Uterus (tissue), 4 donors: ENCODE data around the gene TRPM4. TPM values are rescaled to one million over a fixed set of nuclear protein-coding genes. Genes with fewer than 3 reads are reported as not detected.

Source experiments
- DNase-seq, 2 donors: peaks; one replicate each; pipeline ENCODE4 v3.0.0-alpha.2; 2019 to 2020
- H3K27ac ChIP-seq, 2 donors: fragments of 200-600 bp; sonication (generic); 1 replicate in 1 of 2; 2 replicates in 1 of 2; pipeline ENCODE4 v1.5.1; 2016 to 2018
- H3K27me3 ChIP-seq, 2 donors: fragments of 200-600 bp; sonication (generic); one replicate each; pipeline ENCODE4 v1.5.1; 2018 to 2019; ENCODE audit warnings: control low read depth in 1 of 2
- H3K36me3 ChIP-seq, 2 donors: fragments of 200-600 bp; sonication (generic); one replicate each; pipeline ENCODE4 v1.5.1; 2019; ENCODE audit warnings: control low read depth in 1 of 2
- H3K4me1 ChIP-seq, 2 donors: fragments of 200-600 bp; sonication (generic); one replicate each; pipeline ENCODE4 v1.5.1; 2018 to 2019; ENCODE audit warnings: control low read depth in 1 of 2
- H3K4me3 ChIP-seq, 2 donors: fragments of 200-600 bp; sonication (generic); 1 replicate in 1 of 2; 2 replicates in 1 of 2; pipeline ENCODE4 v1.5.1; 2018 to 2019; ENCODE audit warnings: mild to moderate bottlenecking in 1 of 2
- H3K9me3 ChIP-seq, 2 donors: fragments of 200-600 bp; sonication (generic); one replicate each; pipeline ENCODE4 v1.5.1; 2019; ENCODE audit warnings: control low read depth in 1 of 2
- POLR2A ChIP-seq, 2 donors: fragments of 450-650 bp; IDR thresholded peaks; one replicate each; pipeline ENCODE4 v1.6.1; 2016; ENCODE audit warnings: antibody characterized with exemption in 2 of 2, mild to moderate bottlenecking in 1 of 2, moderate library complexity in 1 of 2
- intact Hi-C: fragments of 100-400 bp; cut with DNase I; formaldehyde crosslinking; loops from one replicate; pipeline ENCODE4 v1.15.1; 2023; ENCODE audit warnings: low total_unique reads
- total RNA-seq, 4 donors: library from RNA; depleted of rRNA in 3 of 4; stranded (reverse); fragments of >200 nt in 3 of 4; gene quantifications; one replicate each; pipeline versions ENCODE4 v1.1.0 to v1.2.4, GENCODE V29; 2014 to 2023
- TF ChIP-seq, protein P1 (sequence below), 4 experiments: fragments of 200-600 bp in 2 of 4; fragments of 450-650 bp in 2 of 4; sonication (generic) in 2 of 4; IDR thresholded peaks; one replicate each; pipeline ENCODE4 v1.5.1; 2016 to 2019; ENCODE audit warnings: antibody characterized with exemption in 4 of 4, mild to moderate bottlenecking in 2 of 4, moderate library complexity in 1 of 4
- donor health status: DM: yes; HTN: yes; CAD: no.

The TRPM4 gene
- total RNA-seq, 4 donors from 2014 or later: 9.7 to 28.7 (median 15.4) TPM

GRCh38 chr19:49132974-49133609 is 24.5 kb upstream of the TRPM4 start:
- H3K36me3 ChIP-seq: no peaks in the 10 kb centered on the region
- no peaks in the 10 kb centered on the region for H3K27me3 ChIP-seq
- H3K9me3 ChIP-seq: no peaks in the 10 kb centered on the region
- TF ChIP-seq POLR2A (IDR thresholded peaks at IDR 0.05): no peak
- TF ChIP-seq, protein P1, sequence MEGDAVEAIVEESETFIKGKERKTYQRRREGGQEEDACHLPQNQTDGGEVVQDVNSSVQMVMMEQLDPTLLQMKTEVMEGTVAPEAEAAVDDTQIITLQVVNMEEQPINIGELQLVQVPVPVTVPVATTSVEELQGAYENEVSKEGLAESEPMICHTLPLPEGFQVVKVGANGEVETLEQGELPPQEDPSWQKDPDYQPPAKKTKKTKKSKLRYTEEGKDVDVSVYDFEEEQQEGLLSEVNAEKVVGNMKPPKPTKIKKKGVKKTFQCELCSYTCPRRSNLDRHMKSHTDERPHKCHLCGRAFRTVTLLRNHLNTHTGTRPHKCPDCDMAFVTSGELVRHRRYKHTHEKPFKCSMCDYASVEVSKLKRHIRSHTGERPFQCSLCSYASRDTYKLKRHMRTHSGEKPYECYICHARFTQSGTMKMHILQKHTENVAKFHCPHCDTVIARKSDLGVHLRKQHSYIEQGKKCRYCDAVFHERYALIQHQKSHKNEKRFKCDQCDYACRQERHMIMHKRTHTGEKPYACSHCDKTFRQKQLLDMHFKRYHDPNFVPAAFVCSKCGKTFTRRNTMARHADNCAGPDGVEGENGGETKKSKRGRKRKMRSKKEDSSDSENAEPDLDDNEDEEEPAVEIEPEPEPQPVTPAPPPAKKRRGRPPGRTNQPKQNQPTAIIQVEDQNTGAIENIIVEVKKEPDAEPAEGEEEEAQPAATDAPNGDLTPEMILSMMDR (IDR thresholded peaks at IDR 0.05): no peak
- DNase-seq: no peak
- intact Hi-C loops: no loop called here
- peak overlapping the region in 1 of 2 donors; percentile 15 for H3K4me3 ChIP-seq
- H3K4me1 ChIP-seq: peaks cover 0 to 6% of the 10 kb centered on the region in 2 donors
- H3K27ac ChIP-seq: no peak overlapping the region

DNA sequence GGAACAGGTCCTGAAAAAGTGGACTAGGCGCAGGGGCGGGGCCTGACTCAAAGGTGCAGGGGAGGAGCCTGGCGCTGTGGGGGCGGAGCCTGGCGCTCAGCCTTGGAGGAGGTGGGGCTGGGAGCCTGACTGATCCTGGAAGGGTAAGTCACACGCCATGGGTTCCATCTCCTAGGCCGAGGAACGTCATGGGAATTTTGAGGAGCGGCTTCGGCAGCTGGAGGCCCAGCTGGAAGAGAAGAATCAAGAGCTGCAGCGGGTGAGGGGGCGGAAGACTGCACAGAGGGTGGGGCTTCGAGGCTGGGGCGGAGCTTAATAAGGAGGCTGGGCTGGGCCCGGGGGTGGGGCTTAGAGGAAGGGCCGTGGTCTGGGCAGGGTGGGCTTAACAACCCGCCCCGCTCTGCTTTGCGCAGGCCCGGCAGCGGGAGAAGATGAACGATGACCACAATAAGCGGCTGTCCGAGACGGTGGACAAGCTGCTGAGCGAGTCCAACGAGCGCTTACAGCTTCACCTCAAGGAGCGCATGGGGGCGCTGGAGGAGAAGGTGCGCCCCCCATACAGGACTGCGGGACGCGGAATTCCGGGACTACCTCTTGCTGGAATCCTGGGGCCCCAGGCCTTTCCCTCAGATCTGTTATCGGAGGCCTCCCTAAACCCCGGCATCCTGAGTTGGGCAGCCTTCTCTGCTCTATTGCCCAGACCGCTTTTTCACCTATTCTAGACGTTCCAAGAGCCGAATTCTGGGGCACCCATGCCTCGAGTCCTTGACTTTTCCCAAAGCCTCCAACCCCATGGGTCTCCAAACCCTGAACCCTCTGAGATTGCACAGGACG is 23.8 kb upstream of the TRPM4 start:
- no peaks in the 10 kb centered on the region for H3K27me3 ChIP-seq
- peak overlapping the region in 1 of 2 donors; percentile 15 for H3K4me3 ChIP-seq
- DNase-seq: peak; percentile 64
- H3K4me1 ChIP-seq: peaks cover 0 to 6% of the 10 kb centered on the region in 2 donors
- TF ChIP-seq POLR2A (IDR thresholded peaks at IDR 0.05): no peak
- TF ChIP-seq, protein P1 (IDR thresholded peaks at IDR 0.05): no peak
- no peaks in the 10 kb centered on the region for H3K9me3 ChIP-seq
- H3K27ac ChIP-seq: no peak overlapping the region
- H3K36me3 ChIP-seq: no peaks in the 10 kb centered on the region
- intact Hi-C loops: no loop called here

- DNase-seq: no peak
- H3K9me3 ChIP-seq: no peaks in the 10 kb centered on the region
- intact Hi-C loops: no loop called here
- TF ChIP-seq, protein P1 (IDR thresholded peaks at IDR 0.05): no peak
- no peak for TF ChIP-seq POLR2A (IDR thresholded peaks at IDR 0.05)
- H3K36me3 ChIP-seq: no peaks in the 10 kb centered on the region
- H3K27ac ChIP-seq: no peak overlapping the region
- no peak overlapping the region for H3K4me3 ChIP-seq
- peaks cover 0 to 6% of the 10 kb centered on the region in 2 donors for H3K4me1 ChIP-seq
- H3K27me3 ChIP-seq: no peaks in the 10 kb centered on the region
Observed at GRCh38 chr19:49135686-49136085, 21.9 kb upstream of the TRPM4 start.

GRCh38 chr19:49136771-49137171 is 20.8 kb upstream of the TRPM4 start:
- Histone ChIP-seq H3K4me1 (peaks cover 0 to 6% of the 10 kb centered on the region in 2 donors), H3K9me3 (no peaks in the 10 kb centered on the region), H3K36me3 (no peaks in the 10 kb centered on the region), H3K27me3 (no peaks in the 10 kb centered on the region), H3K4me3 (no peak overlapping the region), H3K27ac (no peak overlapping the region)
- no peak for DNase-seq
- intact Hi-C loops: no loop called here
- TF ChIP-seq, protein P1 (IDR thresholded peaks at IDR 0.05): no peak
- no peak for TF ChIP-seq POLR2A (IDR thresholded peaks at IDR 0.05)

DNA sequence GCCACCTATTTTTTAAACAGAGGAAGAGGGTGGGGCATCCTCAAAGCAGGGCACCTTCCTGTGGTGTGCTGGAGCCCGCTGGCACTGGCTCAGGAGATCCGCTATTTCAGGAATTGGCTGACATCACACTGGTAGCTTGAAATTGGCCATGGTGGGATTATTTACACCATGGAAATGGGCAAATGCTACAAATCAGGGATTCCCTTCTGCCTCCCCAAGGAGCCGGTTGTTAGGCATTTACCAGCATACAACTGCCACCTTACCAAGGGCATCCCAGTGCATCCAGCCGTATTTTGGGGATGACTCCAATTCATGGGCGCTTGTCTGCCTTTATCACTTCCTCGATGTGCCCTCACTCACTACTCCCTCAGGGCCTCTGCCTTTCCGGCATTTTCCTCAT is 16.6 kb upstream of the TRPM4 start:
- H3K4me1 ChIP-seq: no peaks in the 10 kb centered on the region
- no peak overlapping the region for H3K4me3 ChIP-seq
- intact Hi-C loops: loop anchor here (10.0 kb wide), 1 partner anchor 46 kb away; no protein-coding TSS in a partner anchor
- H3K27me3 ChIP-seq: no peaks in the 10 kb centered on the region
- no peaks in the 10 kb centered on the region for H3K9me3 ChIP-seq
- TF ChIP-seq, protein P1 (IDR thresholded peaks at IDR 0.05): no peak
- no peak for TF ChIP-seq POLR2A (IDR thresholded peaks at IDR 0.05)
- no peak for DNase-seq
- H3K27ac ChIP-seq: no peak overlapping the region
- H3K36me3 ChIP-seq: no peaks in the 10 kb centered on the region
